IMR-90 (cell line): ENCODE results near the gene TTLL9. TPM values are rescaled to one million over a fixed set of nuclear protein-coding genes. Genes with fewer than 3 reads are reported as not detected.

Experiments
- ATAC-seq: fragments of 200-7000 bp; cut with Tn5 transposase; 2 replicates; pipeline ENCODE4 v1.9.1; 2020; ENCODE audit warnings: low read depth, mild to moderate bottlenecking, moderate library complexity
- BruUV-seq: library from RNA; stranded (reverse); fragments of 400-500 nt; replicated peaks from 2 replicates; lab custom pipeline; 2021; lab: Mats Ljungman, UMichigan
- CTCF ChIA-PET: fragments of 300-600 bp; formaldehyde crosslinking; extraction: SDS; loops from one replicate; lab custom pipeline; 2021; ENCODE audit warnings: antibody characterized with exemption; lab: Yijun Ruan, JAX
- POLR2A ChIA-PET: fragments of 300-600 bp; sonication (Branson Sonifier 250); formaldehyde crosslinking; loops from one replicate; lab custom pipeline; 2022; ENCODE audit warnings: antibody characterized with exemption; ENCODE audit not compliant: unreplicated experiment; lab: Charles Lee
- DNase-seq: peaks from one replicate; pipeline ENCODE4 v3.0.0; 2013
- H2AFZ ChIP-seq: replicated peaks from 2 replicates; pipeline ENCODE3; 2013; ENCODE audit warnings: low read length, mild to moderate bottlenecking; ENCODE audit not compliant: poor library complexity
- H2AK5ac ChIP-seq: 2 replicates; pipeline ENCODE4 v1.6.1; 2013; ENCODE audit warnings: low read depth, low read length, inconsistent platforms
- H2AK9ac ChIP-seq: replicated peaks from 2 replicates; pipeline ENCODE3; 2013; ENCODE audit warnings: mild to moderate bottlenecking, low read depth, low read length, moderate library complexity; ENCODE audit not compliant: poor library complexity
- H2BK120ac ChIP-seq: 2 replicates; pipeline ENCODE4 v1.6.1; 2013; ENCODE audit warnings: low read depth, low read length, inconsistent platforms
- H2BK15ac ChIP-seq: 3 replicates; pipeline ENCODE4 v1.6.1; 2013; ENCODE audit warnings: low read depth, low read length, inconsistent platforms
- H2BK20ac ChIP-seq: 2 replicates; pipeline ENCODE4 v1.6.1; 2013; ENCODE audit warnings: low read depth, mild to moderate bottlenecking, inconsistent platforms, low read length, moderate library complexity
- H2BK5ac ChIP-seq: 2 replicates; pipeline ENCODE4 v1.6.1; 2013; ENCODE audit warnings: mild to moderate bottlenecking, low read depth, low read length, inconsistent platforms; ENCODE audit not compliant: poor library complexity, severe bottlenecking
- H3K14ac ChIP-seq: replicated peaks from 2 replicates; pipeline ENCODE4 v1.6.1; 2013; ENCODE audit warnings: low read depth, low read length, inconsistent platforms
- H3K18ac ChIP-seq: 2 replicates; pipeline ENCODE4 v1.6.1; 2013; ENCODE audit warnings: low read depth, low read length, control low read depth
- H3K23ac ChIP-seq: 2 replicates; pipeline ENCODE4 v1.6.1; 2013; ENCODE audit warnings: low read depth, low read length, inconsistent platforms
- H3K27ac ChIP-seq: 2 replicates; pipeline ENCODE4 v1.5.1; 2013; ENCODE audit warnings: mild to moderate bottlenecking, control low read depth, low read length; ENCODE audit not compliant: insufficient read depth
- H3K27me3 ChIP-seq: 2 replicates; pipeline ENCODE4 v1.6.1; 2013; ENCODE audit warnings: low read length; ENCODE audit not compliant: control insufficient read depth, insufficient read depth
- H3K36me3 ChIP-seq: 2 replicates; pipeline ENCODE4 v1.6.1; 2013; ENCODE audit warnings: low read length, mixed read lengths; ENCODE audit not compliant: control insufficient read depth, insufficient read depth
- H3K4ac ChIP-seq: 2 replicates; pipeline ENCODE4 v1.6.1; 2013; ENCODE audit warnings: low read depth, low read length, inconsistent platforms
- H3K4me1 ChIP-seq: 2 replicates; pipeline ENCODE4 v1.6.1; 2013; ENCODE audit warnings: low read length, mixed read lengths; ENCODE audit not compliant: control insufficient read depth, insufficient read depth
- H3K4me2 ChIP-seq: 2 replicates; pipeline ENCODE4 v1.6.1; 2013; ENCODE audit warnings: low read depth, mild to moderate bottlenecking, control low read depth, low read length, moderate library complexity
- H3K4me3 ChIP-seq: 2 replicates; pipeline ENCODE4 v1.5.1; 2013; ENCODE audit warnings: low read depth, mild to moderate bottlenecking, control low read depth, low read length, moderate library complexity; ENCODE audit not compliant: insufficient read depth
- H3K56ac ChIP-seq: 2 replicates; pipeline ENCODE4 v1.6.1; 2013; ENCODE audit warnings: low read length, inconsistent platforms; ENCODE audit not compliant: insufficient read depth; ENCODE audit errors: extremely low read depth
- H3K79me1 ChIP-seq, 2 experiments: 2 replicates each; pipeline ENCODE4 v1.6.1; 2013; ENCODE audit warnings: low read length in 2 of 2, inconsistent platforms in 1 of 2, low read depth in 1 of 2
- H3K9ac ChIP-seq: 2 replicates; pipeline ENCODE4 v1.6.1; 2013; ENCODE audit warnings: low read depth, low read length, control low read depth
- H3K9me1 ChIP-seq: 2 replicates; pipeline ENCODE4 v1.6.1; 2013; ENCODE audit warnings: low read length, inconsistent platforms; ENCODE audit not compliant: insufficient read depth
- H3K9me3 ChIP-seq: 2 replicates; pipeline ENCODE4 v1.6.1; 2013; ENCODE audit warnings: low read length; ENCODE audit not compliant: control insufficient read depth, insufficient read depth
- H4K20me1 ChIP-seq: 2 replicates; pipeline ENCODE4 v1.6.1; 2013; ENCODE audit warnings: low read length, inconsistent platforms; ENCODE audit not compliant: insufficient read depth
- H4K5ac ChIP-seq: 2 replicates; pipeline ENCODE4 v1.6.1; 2013; ENCODE audit warnings: mild to moderate bottlenecking, low read depth, low read length, control low read depth
- H4K8ac ChIP-seq, 2 experiments: 2 replicates each; pipeline ENCODE4 v1.6.1; 2013; ENCODE audit warnings: low read depth in 2 of 2, low read length in 2 of 2, control low read depth in 1 of 2, inconsistent platforms in 1 of 2
- H4K91ac ChIP-seq: 2 replicates; pipeline ENCODE4 v1.6.1; 2013; ENCODE audit warnings: low read depth, low read length, inconsistent platforms; ENCODE audit not compliant: insufficient read depth
- CEBPB ChIP-seq: IDR thresholded peaks from 2 replicates; pipeline ENCODE4 v1.6.1; 2012; ENCODE audit warnings: low read depth, low read length, improper control_type of control experiment
- CHD1 ChIP-seq: IDR thresholded peaks from 2 replicates; pipeline ENCODE4 v1.6.1; 2012; ENCODE audit warnings: low read depth, low read length, improper control_type of control experiment
- CTCF ChIP-seq: conservative IDR thresholded peaks from 2 replicates; pipeline ENCODE4 v1.5.1; 2012; ENCODE audit warnings: mild to moderate bottlenecking, low read depth, low read length, improper control_type of control experiment
- FOS ChIP-seq: fragments of 150-350 bp; IDR thresholded peaks from 2 replicates; pipeline ENCODE4 v1.6.1; 2016; ENCODE audit warnings: low read depth, low read length
- MAZ ChIP-seq: IDR thresholded peaks from 2 replicates; pipeline ENCODE4 v1.6.1; 2012; ENCODE audit warnings: low read depth, mild to moderate bottlenecking, low read length, improper control_type of control experiment, moderate library complexity, borderline replicate concordance
- RFX5 ChIP-seq: IDR thresholded peaks from 2 replicates; pipeline ENCODE4 v1.8.0; 2012; ENCODE audit warnings: low read depth, mild to moderate bottlenecking, low read length, moderate library complexity
- SMC3 ChIP-seq: fragments of 150-350 bp; IDR thresholded peaks from 2 replicates; pipeline ENCODE4 v1.6.1; 2016; ENCODE audit warnings: low read depth, mild to moderate bottlenecking, antibody characterized with exemption, low read length, moderate library complexity
- USF2 ChIP-seq: fragments of 150-350 bp; IDR thresholded peaks from 2 replicates; pipeline ENCODE4 v1.6.1; 2017; ENCODE audit warnings: mild to moderate bottlenecking, antibody characterized with exemption, low read length, low read depth
- WGBS, 2 experiments: methylation state at CpG; one replicate each; pipeline versions ENCODE4 v1.1.5 to v1.1.7; 2013; ENCODE audit warnings: missing lambda C conversion rate in 2 of 2; ENCODE audit not compliant: insufficient read length in 1 of 2; ENCODE audit errors: extremely low coverage in 2 of 2; 5-methylcytosine and 5-hydroxymethylcytosine counted together
- dilution Hi-C: fragments of 300-500 bp; cut with HindIII; formaldehyde crosslinking; loops from one replicate; pipeline ENCODE4 v1.14.3; 2018; ENCODE audit warnings: low sequenced_read_pairs; ENCODE audit not compliant: unreplicated experiment
- in situ Hi-C: fragments of 300-500 bp; cut with MboI; formaldehyde crosslinking; loops from 3 replicates; pipeline ENCODE4 v1.14.3; 2019; ENCODE audit warnings: low sequenced_read_pairs, inconsistent platforms, mixed read lengths
- intact Hi-C: fragments of 100-400 bp; cut with micrococcal nuclease; formaldehyde crosslinking; loops from 2 replicates; pipeline ENCODE4 v1.10.0; 2022
- polyA plus RNA-seq, 3 experiments: library from polyadenylated mRNA; depleted of rRNA; stranded (reverse); fragments of >200 nt; gene quantifications; 2 replicates each; pipeline ENCODE4 v1.2.3, GENCODE V29; 2012; ENCODE audit warnings: low replicate concordance in 1 of 3
- total RNA-seq: library from RNA; depleted of rRNA; stranded (reverse); fragments of >200 nt; gene quantifications from 2 replicates; pipeline ENCODE4 v1.2.3, GENCODE V29; 2012
- TF ChIP-seq, protein P1 (sequence below): fragments of 150-350 bp; IDR thresholded peaks from 2 replicates; pipeline ENCODE4 v1.6.1; 2016; ENCODE audit warnings: low read depth, mild to moderate bottlenecking, low read length, moderate library complexity, borderline replicate concordance

Gene TTLL9
- total and polyA plus RNA-seq, 2 of the 4 experiments (the other 2 are of a cell fraction) = not detected

GRCh38 chr20:31954500-31954899 is 84.1 kb downstream of the TTLL9 start:
- Histone ChIP-seq H3K4me1 (peaks cover 6% of the 10 kb centered on the region), H2BK120ac (no peak overlapping the region), H3K18ac (no peak overlapping the region), H3K36me3 (peaks cover 2% of the 10 kb centered on the region; the same call in 1 of the 2 replicates), H3K4me3 (no peak overlapping the region), H4K91ac (no peak overlapping the region), H4K20me1 (no peaks in the 10 kb centered on the region; the same call in 1 of the 2 replicates), H3K4me2 (no peak overlapping the region), H4K5ac (no peak overlapping the region), H2AFZ (no peak overlapping the region), H2AK5ac (no peak overlapping the region), H3K14ac (no peak overlapping the region), H3K27me3 (peaks cover 14% of the 10 kb centered on the region), H4K8ac (no peak overlapping the region), H3K9me3 (no peaks in the 10 kb centered on the region), H3K9ac (no peak overlapping the region), H3K4ac (no peak overlapping the region), H3K23ac (no peak overlapping the region), H2BK15ac (no peak overlapping the region), H2BK20ac (no peak overlapping the region), H2AK9ac (no peak overlapping the region), H3K79me1 (peaks cover 15 to 23% of the 10 kb centered on the region in 2 experiments), H3K56ac (no peak overlapping the region), H3K27ac (no peak overlapping the region), H2BK5ac (no peak overlapping the region), H3K9me1 (no peaks in the 10 kb centered on the region)
- WGBS, 2 experiments = no CpG with 5 or more reads among the region's 1 CpG
- no TSS peak for BruUV-seq
- in situ Hi-C loops (loop anchor here (10.0 kb wide), 2 partner anchors 100 to 130 kb away; no protein-coding TSS in a partner anchor), intact Hi-C loops (no loop called here), dilution Hi-C loops (no loop called here)
- no peak for DNase-seq
- ChIA-PET CTCF (interaction anchor here (0.6 kb wide), 1 partner anchor 78 kb away, joined by 3 read pairs; no protein-coding TSS in a partner anchor), POLR2A (no interaction called here)
- TF ChIP-seq, protein P1, sequence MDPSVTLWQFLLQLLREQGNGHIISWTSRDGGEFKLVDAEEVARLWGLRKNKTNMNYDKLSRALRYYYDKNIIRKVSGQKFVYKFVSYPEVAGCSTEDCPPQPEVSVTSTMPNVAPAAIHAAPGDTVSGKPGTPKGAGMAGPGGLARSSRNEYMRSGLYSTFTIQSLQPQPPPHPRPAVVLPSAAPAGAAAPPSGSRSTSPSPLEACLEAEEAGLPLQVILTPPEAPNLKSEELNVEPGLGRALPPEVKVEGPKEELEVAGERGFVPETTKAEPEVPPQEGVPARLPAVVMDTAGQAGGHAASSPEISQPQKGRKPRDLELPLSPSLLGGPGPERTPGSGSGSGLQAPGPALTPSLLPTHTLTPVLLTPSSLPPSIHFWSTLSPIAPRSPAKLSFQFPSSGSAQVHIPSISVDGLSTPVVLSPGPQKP = no peak
- TF ChIP-seq USF2 (no peak), RFX5 (no peak), CTCF (no peak), CEBPB (no peak), CHD1 (no peak), SMC3 (no peak), FOS (no peak), MAZ (no peak)
- no peak for ATAC-seq
